IMR-90 (cell line): ENCODE measurements around the gene SIRPB1. TPM values are rescaled to one million over a fixed set of nuclear protein-coding genes. Genes with fewer than 3 reads are reported as not detected.

Experiments
- ATAC-seq: fragments of 200-7000 bp; cut with Tn5 transposase; 2 replicates; pipeline ENCODE4 v1.9.1; 2020; ENCODE audit warnings: low read depth, mild to moderate bottlenecking, moderate library complexity
- BruUV-seq: library from RNA; stranded (reverse); fragments of 400-500 nt; replicated peaks from 2 replicates; lab custom pipeline; 2021; lab: Mats Ljungman, UMichigan
- CTCF ChIA-PET: fragments of 300-600 bp; formaldehyde crosslinking; extraction: SDS; loops from one replicate; lab custom pipeline; 2021; ENCODE audit warnings: antibody characterized with exemption; lab: Yijun Ruan, JAX
- POLR2A ChIA-PET: fragments of 300-600 bp; sonication (Branson Sonifier 250); formaldehyde crosslinking; loops from one replicate; lab custom pipeline; 2022; ENCODE audit warnings: antibody characterized with exemption; ENCODE audit not compliant: unreplicated experiment; lab: Charles Lee
- DNase-seq: peaks from one replicate; pipeline ENCODE4 v3.0.0; 2013
- H2AFZ ChIP-seq: replicated peaks from 2 replicates; pipeline ENCODE3; 2013; ENCODE audit warnings: low read length, mild to moderate bottlenecking; ENCODE audit not compliant: poor library complexity
- H2AK5ac ChIP-seq: 2 replicates; pipeline ENCODE4 v1.6.1; 2013; ENCODE audit warnings: low read depth, low read length, inconsistent platforms
- H2AK9ac ChIP-seq: replicated peaks from 2 replicates; pipeline ENCODE3; 2013; ENCODE audit warnings: mild to moderate bottlenecking, low read depth, low read length, moderate library complexity; ENCODE audit not compliant: poor library complexity
- H2BK120ac ChIP-seq: 2 replicates; pipeline ENCODE4 v1.6.1; 2013; ENCODE audit warnings: low read depth, low read length, inconsistent platforms
- H2BK15ac ChIP-seq: 3 replicates; pipeline ENCODE4 v1.6.1; 2013; ENCODE audit warnings: low read depth, low read length, inconsistent platforms
- H2BK20ac ChIP-seq: 2 replicates; pipeline ENCODE4 v1.6.1; 2013; ENCODE audit warnings: low read depth, mild to moderate bottlenecking, inconsistent platforms, low read length, moderate library complexity
- H2BK5ac ChIP-seq: 2 replicates; pipeline ENCODE4 v1.6.1; 2013; ENCODE audit warnings: mild to moderate bottlenecking, low read depth, low read length, inconsistent platforms; ENCODE audit not compliant: poor library complexity, severe bottlenecking
- H3K14ac ChIP-seq: replicated peaks from 2 replicates; pipeline ENCODE4 v1.6.1; 2013; ENCODE audit warnings: low read depth, low read length, inconsistent platforms
- H3K18ac ChIP-seq: 2 replicates; pipeline ENCODE4 v1.6.1; 2013; ENCODE audit warnings: low read depth, low read length, control low read depth
- H3K23ac ChIP-seq: 2 replicates; pipeline ENCODE4 v1.6.1; 2013; ENCODE audit warnings: low read depth, low read length, inconsistent platforms
- H3K27ac ChIP-seq: 2 replicates; pipeline ENCODE4 v1.5.1; 2013; ENCODE audit warnings: mild to moderate bottlenecking, control low read depth, low read length; ENCODE audit not compliant: insufficient read depth
- H3K27me3 ChIP-seq: 2 replicates; pipeline ENCODE4 v1.6.1; 2013; ENCODE audit warnings: low read length; ENCODE audit not compliant: control insufficient read depth, insufficient read depth
- H3K36me3 ChIP-seq: 2 replicates; pipeline ENCODE4 v1.6.1; 2013; ENCODE audit warnings: low read length, mixed read lengths; ENCODE audit not compliant: control insufficient read depth, insufficient read depth
- H3K4ac ChIP-seq: 2 replicates; pipeline ENCODE4 v1.6.1; 2013; ENCODE audit warnings: low read depth, low read length, inconsistent platforms
- H3K4me1 ChIP-seq: 2 replicates; pipeline ENCODE4 v1.6.1; 2013; ENCODE audit warnings: low read length, mixed read lengths; ENCODE audit not compliant: control insufficient read depth, insufficient read depth
- H3K4me2 ChIP-seq: 2 replicates; pipeline ENCODE4 v1.6.1; 2013; ENCODE audit warnings: low read depth, mild to moderate bottlenecking, control low read depth, low read length, moderate library complexity
- H3K4me3 ChIP-seq: 2 replicates; pipeline ENCODE4 v1.5.1; 2013; ENCODE audit warnings: low read depth, mild to moderate bottlenecking, control low read depth, low read length, moderate library complexity; ENCODE audit not compliant: insufficient read depth
- H3K56ac ChIP-seq: 2 replicates; pipeline ENCODE4 v1.6.1; 2013; ENCODE audit warnings: low read length, inconsistent platforms; ENCODE audit not compliant: insufficient read depth; ENCODE audit errors: extremely low read depth
- H3K79me1 ChIP-seq, 2 experiments: 2 replicates each; pipeline ENCODE4 v1.6.1; 2013; ENCODE audit warnings: low read length in 2 of 2, inconsistent platforms in 1 of 2, low read depth in 1 of 2
- H3K9ac ChIP-seq: 2 replicates; pipeline ENCODE4 v1.6.1; 2013; ENCODE audit warnings: low read depth, low read length, control low read depth
- H3K9me1 ChIP-seq: 2 replicates; pipeline ENCODE4 v1.6.1; 2013; ENCODE audit warnings: low read length, inconsistent platforms; ENCODE audit not compliant: insufficient read depth
- H3K9me3 ChIP-seq: 2 replicates; pipeline ENCODE4 v1.6.1; 2013; ENCODE audit warnings: low read length; ENCODE audit not compliant: control insufficient read depth, insufficient read depth
- H4K20me1 ChIP-seq: 2 replicates; pipeline ENCODE4 v1.6.1; 2013; ENCODE audit warnings: low read length, inconsistent platforms; ENCODE audit not compliant: insufficient read depth
- H4K5ac ChIP-seq: 2 replicates; pipeline ENCODE4 v1.6.1; 2013; ENCODE audit warnings: mild to moderate bottlenecking, low read depth, low read length, control low read depth
- H4K8ac ChIP-seq, 2 experiments: 2 replicates each; pipeline ENCODE4 v1.6.1; 2013; ENCODE audit warnings: low read depth in 2 of 2, low read length in 2 of 2, control low read depth in 1 of 2, inconsistent platforms in 1 of 2
- H4K91ac ChIP-seq: 2 replicates; pipeline ENCODE4 v1.6.1; 2013; ENCODE audit warnings: low read depth, low read length, inconsistent platforms; ENCODE audit not compliant: insufficient read depth
- BHLHE40 ChIP-seq: fragments of 150-350 bp; IDR thresholded peaks from 2 replicates; pipeline ENCODE4 v1.6.1; 2016; ENCODE audit warnings: mild to moderate bottlenecking, low read depth, low read length
- CEBPB ChIP-seq: IDR thresholded peaks from 2 replicates; pipeline ENCODE4 v1.6.1; 2012; ENCODE audit warnings: low read depth, low read length, improper control_type of control experiment
- CHD1 ChIP-seq: IDR thresholded peaks from 2 replicates; pipeline ENCODE4 v1.6.1; 2012; ENCODE audit warnings: low read depth, low read length, improper control_type of control experiment
- CTCF ChIP-seq: conservative IDR thresholded peaks from 2 replicates; pipeline ENCODE4 v1.5.1; 2012; ENCODE audit warnings: mild to moderate bottlenecking, low read depth, low read length, improper control_type of control experiment
- ELK1 ChIP-seq: fragments of 150-350 bp; IDR thresholded peaks from 2 replicates; pipeline ENCODE4 v1.6.1; 2016; ENCODE audit warnings: low read depth, mild to moderate bottlenecking, low read length, moderate library complexity, borderline replicate concordance
- FOS ChIP-seq: fragments of 150-350 bp; IDR thresholded peaks from 2 replicates; pipeline ENCODE4 v1.6.1; 2016; ENCODE audit warnings: low read depth, low read length
- MAFK ChIP-seq: IDR thresholded peaks from 2 replicates; pipeline ENCODE4 v1.6.1; 2012; ENCODE audit warnings: low read depth, low read length, improper control_type of control experiment
- NFE2L2 ChIP-seq: fragments of 150-350 bp; IDR thresholded peaks from 2 replicates; pipeline ENCODE4 v1.6.1; 2016; ENCODE audit warnings: low read depth, mild to moderate bottlenecking, low read length
- POLR2A ChIP-seq: IDR thresholded peaks from 2 replicates; pipeline ENCODE4 v1.6.1; 2012; ENCODE audit warnings: mild to moderate bottlenecking, low read depth, low read length
- RAD21 ChIP-seq: IDR thresholded peaks from 2 replicates; pipeline ENCODE4 v1.6.1; 2012; ENCODE audit warnings: low read length, improper control_type of control experiment
- RCOR1 ChIP-seq: IDR thresholded peaks from 2 replicates; pipeline ENCODE4 v1.6.1; 2012; ENCODE audit warnings: mild to moderate bottlenecking, low read length, improper control_type of control experiment; ENCODE audit not compliant: insufficient replicate concordance
- RFX5 ChIP-seq: IDR thresholded peaks from 2 replicates; pipeline ENCODE4 v1.8.0; 2012; ENCODE audit warnings: low read depth, mild to moderate bottlenecking, low read length, moderate library complexity
- SMC3 ChIP-seq: fragments of 150-350 bp; IDR thresholded peaks from 2 replicates; pipeline ENCODE4 v1.6.1; 2016; ENCODE audit warnings: low read depth, mild to moderate bottlenecking, antibody characterized with exemption, low read length, moderate library complexity
- USF2 ChIP-seq: fragments of 150-350 bp; IDR thresholded peaks from 2 replicates; pipeline ENCODE4 v1.6.1; 2017; ENCODE audit warnings: mild to moderate bottlenecking, antibody characterized with exemption, low read length, low read depth
- WGBS, 2 experiments: methylation state at CpG; one replicate each; pipeline versions ENCODE4 v1.1.5 to v1.1.7; 2013; ENCODE audit warnings: missing lambda C conversion rate in 2 of 2; ENCODE audit not compliant: insufficient read length in 1 of 2; ENCODE audit errors: extremely low coverage in 2 of 2; 5-methylcytosine and 5-hydroxymethylcytosine counted together
- dilution Hi-C: fragments of 300-500 bp; cut with HindIII; formaldehyde crosslinking; loops from one replicate; pipeline ENCODE4 v1.14.3; 2018; ENCODE audit warnings: low sequenced_read_pairs; ENCODE audit not compliant: unreplicated experiment
- in situ Hi-C: fragments of 300-500 bp; cut with MboI; formaldehyde crosslinking; loops from 3 replicates; pipeline ENCODE4 v1.14.3; 2019; ENCODE audit warnings: low sequenced_read_pairs, inconsistent platforms, mixed read lengths
- intact Hi-C: fragments of 100-400 bp; cut with micrococcal nuclease; formaldehyde crosslinking; loops from 2 replicates; pipeline ENCODE4 v1.10.0; 2022
- polyA plus RNA-seq, 3 experiments: library from polyadenylated mRNA; depleted of rRNA; stranded (reverse); fragments of >200 nt; gene quantifications; 2 replicates each; pipeline ENCODE4 v1.2.3, GENCODE V29; 2012; ENCODE audit warnings: low replicate concordance in 1 of 3
- total RNA-seq: library from RNA; depleted of rRNA; stranded (reverse); fragments of >200 nt; gene quantifications from 2 replicates; pipeline ENCODE4 v1.2.3, GENCODE V29; 2012

The SIRPB1 gene
- total and polyA plus RNA-seq, 2 of the 4 experiments (the other 2 are of a cell fraction) = 0.90 to 1.6 TPM

GRCh38 chr20:1595333-1595732, 24.5 kb downstream of the SIRPB1 start:
- no peak for TF ChIP-seq MAFK
- TF ChIP-seq RCOR1 = no peak
- no peak for TF ChIP-seq RFX5
- TF ChIP-seq ELK1 = no peak
- TF ChIP-seq NFE2L2 = no peak
- no peak for TF ChIP-seq USF2
- TF ChIP-seq CTCF = no peak
- no peak for TF ChIP-seq FOS
- no peak for TF ChIP-seq CEBPB
- TF ChIP-seq POLR2A = no peak
- TF ChIP-seq RAD21 = no peak
- TF ChIP-seq SMC3 = no peak
- TF ChIP-seq BHLHE40 = no peak
- TF ChIP-seq CHD1 = no peak
- H3K9ac ChIP-seq = no peak overlapping the region
- H3K4me1 ChIP-seq = no peaks in the 10 kb centered on the region
- no peaks in the 10 kb centered on the region for H3K9me3 ChIP-seq
- H3K18ac ChIP-seq = no peak overlapping the region
- BruUV-seq = no TSS peak
- no peak overlapping the region for H4K5ac ChIP-seq
- H2AK9ac ChIP-seq = no peak overlapping the region
- no peak overlapping the region for H2BK15ac ChIP-seq
- CTCF ChIA-PET = no interaction called here
- H2AFZ ChIP-seq = no peak overlapping the region
- intact Hi-C loops (no loop called here), dilution Hi-C loops (no loop called here), in situ Hi-C loops (no loop called here)
- no peak overlapping the region for H3K56ac ChIP-seq
- WGBS, 2 experiments = no CpG with 5 or more reads among the region's 1 CpG
- no peak for ATAC-seq
- no peak overlapping the region for H3K4me3 ChIP-seq
- DNase-seq = no peak
- no peaks in the 10 kb centered on the region for H3K79me1 ChIP-seq
- no peak overlapping the region for H3K23ac ChIP-seq
- no peak overlapping the region for H3K4me2 ChIP-seq
- no peaks in the 10 kb centered on the region for H3K36me3 ChIP-seq
- H2BK120ac ChIP-seq = no peak overlapping the region
- H2BK20ac ChIP-seq = no peak overlapping the region
- no peaks in the 10 kb centered on the region for H3K27me3 ChIP-seq
- H4K20me1 ChIP-seq = no peaks in the 10 kb centered on the region
- POLR2A ChIA-PET = no interaction called here
- H3K14ac ChIP-seq = no peak overlapping the region
- H3K4ac ChIP-seq = no peak overlapping the region
- no peaks in the 10 kb centered on the region for H3K9me1 ChIP-seq
- H3K27ac ChIP-seq = no peak overlapping the region
- no peak overlapping the region for H2AK5ac ChIP-seq
- no peak overlapping the region for H2BK5ac ChIP-seq
- no peak overlapping the region for H4K8ac ChIP-seq
- H4K91ac ChIP-seq = no peak overlapping the region
